GM19025 (cell line): ENCODE data around the gene KCNH4.
"Not testable (repeated sequence)": the region's sequence is repeated elsewhere in the genome, so short reads cannot be mapped to it uniquely, and the experiment has no call there.

Experiments used
- ATAC-seq: cut with Tn5 transposase; IDR thresholded peaks from one replicate; pipeline ENCODE4 v1.9.1; 2021; ENCODE audit warnings: mild to moderate bottlenecking, low read depth, moderate library complexity; ENCODE audit not compliant: unreplicated experiment

KCNH4 gene

DNA sequence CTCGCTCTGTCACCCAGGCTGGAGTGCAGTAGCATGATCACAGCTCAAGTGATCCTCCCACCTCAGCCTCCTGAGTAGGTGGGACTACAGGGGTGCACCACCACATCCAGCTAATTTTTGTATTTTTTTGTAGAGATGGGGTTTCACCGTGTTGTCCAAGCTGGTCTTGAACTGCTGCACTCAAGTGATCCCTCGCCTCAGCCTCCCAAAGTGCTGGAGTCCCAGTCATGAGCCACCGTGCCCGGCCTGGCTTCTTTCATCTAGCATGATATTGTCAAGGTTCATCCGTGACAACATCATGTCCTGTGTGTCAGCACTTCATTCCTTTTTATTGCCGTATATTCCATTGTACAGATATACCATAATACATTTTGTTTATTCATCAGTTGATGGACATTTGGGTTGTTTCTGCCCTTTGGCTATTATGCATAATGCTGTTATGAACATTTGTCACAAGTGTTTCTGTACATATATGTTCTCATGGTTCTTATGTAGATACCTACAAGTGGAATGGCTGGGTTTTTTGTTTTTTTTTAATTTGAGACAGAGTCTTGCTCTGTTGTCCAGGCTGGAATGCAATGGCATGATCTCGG is 16.7 kb upstream of the KCNH4 start:
- ATAC-seq, result no peak

GRCh38 chr17:42193969-42194899 is 13.3 kb upstream of the KCNH4 start, which contains the start of gene GHDC:
Gene GHDC (minus strand): TSS chr17:42194494. CDS start chr17:42193581, 913 bp downstream.
- ATAC-seq, result peak; percentile 94

DNA sequence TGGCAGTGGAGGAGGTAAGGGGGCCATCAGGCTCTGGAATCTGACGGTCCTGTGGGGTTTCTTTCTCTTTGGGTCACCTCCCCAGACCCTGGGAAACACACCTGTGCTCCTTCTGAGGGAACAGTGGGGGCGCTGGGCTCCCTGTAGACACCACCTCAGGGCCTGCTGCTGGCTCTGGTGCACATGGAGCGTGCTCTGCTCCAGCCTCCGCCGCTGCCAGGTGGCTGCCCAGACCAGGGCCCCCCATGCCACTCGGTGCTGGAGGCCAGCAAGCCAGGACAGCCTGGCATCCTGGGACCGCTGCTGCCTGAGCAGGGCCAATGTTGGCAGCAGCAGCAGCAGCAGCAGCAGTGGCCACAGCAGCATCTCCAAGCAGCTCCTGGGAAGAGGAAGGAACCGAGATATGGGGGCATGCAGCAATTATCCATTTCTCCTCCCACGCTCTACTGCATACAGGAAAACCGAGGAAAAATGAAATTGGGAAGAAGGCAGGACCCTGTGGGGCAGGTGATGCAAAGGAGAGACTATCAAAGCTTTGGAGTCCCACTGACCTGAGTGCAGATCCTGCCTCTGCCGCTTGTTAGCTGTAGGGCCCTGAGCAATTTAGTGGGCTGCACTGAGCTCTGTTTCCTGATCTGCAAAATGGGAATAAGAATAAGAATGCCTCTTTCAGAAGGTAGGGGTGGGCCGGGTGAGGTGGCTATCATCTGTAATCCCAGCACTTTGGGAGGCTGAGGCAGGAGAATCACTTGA is 12.4 kb upstream of the KCNH4 start:
- ATAC-seq, result no peak

DNA sequence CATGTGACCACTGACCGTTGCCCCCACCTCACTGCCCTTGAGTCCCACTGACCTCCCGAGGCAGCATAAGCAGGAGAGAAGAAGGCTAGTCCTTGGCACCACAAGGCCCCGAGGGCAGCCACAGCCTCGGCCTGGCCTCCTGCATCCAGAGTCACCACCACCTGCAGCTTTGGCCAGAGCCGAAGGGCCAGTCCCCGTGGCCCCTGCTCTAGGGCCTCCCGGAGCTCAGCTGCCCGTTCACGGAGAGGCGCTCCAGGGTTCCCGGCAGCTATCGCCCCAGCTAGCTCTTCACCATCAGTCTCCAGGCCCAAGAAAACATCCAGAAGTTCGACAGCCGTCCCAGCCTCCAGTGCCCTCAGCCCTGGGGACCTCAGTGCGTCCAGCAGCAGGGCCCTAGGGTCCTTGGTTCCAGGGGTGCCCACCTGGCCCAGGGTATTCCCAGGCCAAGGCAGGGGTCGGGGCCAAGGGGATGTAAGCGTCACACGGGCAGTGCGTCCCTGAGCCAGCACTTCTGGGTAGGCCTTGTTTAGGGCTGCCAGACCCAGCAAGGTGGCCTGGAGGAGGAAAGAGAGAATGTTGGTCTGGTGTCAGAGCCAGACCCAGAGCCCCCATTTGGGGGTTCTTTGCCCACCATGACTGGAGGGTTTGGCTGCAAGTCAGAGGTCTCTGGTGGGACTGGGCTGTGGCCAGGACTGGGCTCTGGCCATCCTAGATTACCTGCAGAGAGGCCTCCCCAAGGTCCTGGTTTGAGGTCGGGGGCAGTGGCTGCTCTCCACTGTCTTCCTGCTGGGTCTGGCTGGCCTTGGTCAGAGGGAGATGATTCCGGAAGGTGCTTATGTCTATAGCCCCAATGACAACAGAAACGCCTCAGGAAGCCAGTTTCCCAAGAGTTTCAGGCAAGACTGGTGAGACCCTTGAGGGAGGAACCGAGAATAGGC is 11.5 kb upstream of the KCNH4 start:
- ATAC-seq, result no peak

DNA sequence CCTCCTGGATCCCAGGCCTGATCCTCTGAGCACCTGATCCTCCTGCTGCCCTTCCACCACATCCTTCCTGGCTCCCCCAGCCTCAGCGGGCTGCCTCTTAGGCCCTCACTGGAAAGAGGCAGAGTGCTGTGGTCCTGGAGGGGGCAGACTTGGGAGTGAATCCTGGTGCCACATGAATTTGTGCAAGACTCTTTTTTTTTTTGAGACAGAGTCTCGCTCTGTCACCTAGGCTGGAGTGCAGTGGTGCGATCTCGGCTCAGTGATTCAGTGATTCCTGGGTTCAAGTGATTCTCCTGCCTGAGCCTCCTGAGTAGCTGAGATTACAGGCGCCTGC is 10.3 kb upstream of the KCNH4 start:
- ATAC-seq, result no peak

DNA sequence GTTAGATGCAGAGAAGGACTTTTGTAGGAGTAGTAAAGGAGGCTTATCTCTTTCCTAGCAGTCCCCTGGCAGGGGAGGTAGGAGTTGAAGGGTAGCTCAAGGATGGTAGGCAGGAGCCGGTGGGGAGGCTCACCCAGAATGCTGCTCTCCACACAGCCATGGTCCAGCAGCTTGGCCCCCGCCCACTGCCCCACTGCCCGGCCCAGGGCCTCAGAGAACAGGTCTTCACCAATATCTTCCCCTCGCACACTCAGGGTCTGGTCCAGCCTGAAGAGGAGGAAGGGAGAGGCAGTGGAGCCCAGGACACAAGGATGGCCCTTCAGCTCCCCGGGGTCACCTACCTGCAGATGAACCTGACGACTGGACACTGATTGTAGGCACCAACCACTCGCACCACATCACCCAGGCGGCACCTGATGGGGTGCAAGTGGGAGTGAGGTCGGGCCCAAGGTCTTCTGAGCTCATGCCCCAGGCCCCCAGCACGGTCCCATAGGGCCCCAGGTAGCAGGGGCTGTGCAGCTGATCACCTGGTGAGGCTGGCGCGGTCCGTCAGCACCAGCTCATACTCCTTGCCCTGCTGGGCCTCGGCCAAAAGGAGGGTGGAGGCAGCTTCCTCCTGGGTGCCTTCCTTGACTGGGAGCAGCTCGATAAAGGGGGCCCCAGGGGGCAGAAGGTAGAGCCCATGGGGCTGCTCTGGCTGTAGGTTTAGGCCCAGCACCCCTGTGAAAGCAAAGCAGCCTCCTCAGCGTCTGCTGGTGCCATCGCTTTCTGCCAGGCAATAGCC is 9.7 kb upstream of the KCNH4 start:
- ATAC-seq, result no peak

DNA sequence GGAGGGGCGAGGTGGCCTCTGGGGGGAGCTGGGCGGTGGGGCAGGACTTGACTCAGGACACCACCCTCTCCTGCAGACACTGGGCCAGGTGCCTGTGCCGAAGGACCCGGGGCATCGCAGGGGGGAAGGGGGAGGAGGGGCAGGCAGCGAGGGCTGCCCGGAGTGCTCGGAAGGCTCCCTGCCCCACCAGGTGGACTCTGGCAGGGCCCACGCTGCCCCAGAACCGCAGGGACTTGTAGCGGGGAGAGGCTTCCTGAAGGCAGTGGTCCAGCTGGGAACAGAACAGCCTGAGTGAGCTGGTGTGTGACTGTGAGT is 8.7 kb upstream of the KCNH4 start:
- ATAC-seq, result no peak

GRCh38 chr17:42188749-42189650 is 8.1 kb upstream of the KCNH4 start:
- ATAC-seq, result no peak

GRCh38 chr17:42187833-42188232 is 6.9 kb upstream of the KCNH4 start:
- no peak for ATAC-seq

DNA sequence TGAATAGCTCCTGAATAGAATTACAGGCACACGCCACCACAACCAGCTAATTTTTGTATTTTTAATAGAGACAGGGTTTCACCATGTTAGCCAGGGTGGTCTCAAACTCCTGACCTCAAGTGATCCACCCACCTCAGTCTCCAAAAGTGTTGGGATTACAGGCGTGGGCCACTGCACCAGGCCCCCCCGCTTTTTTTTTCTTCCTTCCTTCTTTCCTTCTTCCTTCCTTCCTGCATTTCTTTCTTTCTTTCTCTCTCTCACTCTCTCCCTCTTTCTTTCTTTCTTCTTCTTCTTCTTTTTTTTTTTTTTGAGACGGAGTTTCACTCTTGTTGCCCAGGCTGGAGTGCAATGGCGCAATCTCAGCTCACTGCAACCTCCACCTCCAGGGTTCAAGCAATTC is 5.2 kb upstream of the KCNH4 start:
- ATAC-seq, result not testable (repeated sequence)

DNA sequence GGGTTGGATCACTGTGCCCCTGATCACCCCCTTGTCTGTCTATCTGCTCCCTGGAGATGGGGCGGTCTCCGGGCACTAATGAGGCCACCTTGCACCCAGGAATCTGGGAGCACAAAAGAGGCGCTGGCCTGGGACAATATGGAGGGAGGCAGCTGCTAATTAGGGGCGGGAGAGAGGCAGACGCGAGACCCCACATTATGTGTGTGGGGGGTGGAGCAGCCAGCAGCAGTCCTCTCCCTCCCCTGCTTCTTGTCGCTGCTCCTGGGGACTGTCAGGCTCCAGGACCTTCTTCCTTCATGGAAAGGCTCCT is 4.6 kb upstream of the KCNH4 start:
- ATAC-seq, result no peak

DNA sequence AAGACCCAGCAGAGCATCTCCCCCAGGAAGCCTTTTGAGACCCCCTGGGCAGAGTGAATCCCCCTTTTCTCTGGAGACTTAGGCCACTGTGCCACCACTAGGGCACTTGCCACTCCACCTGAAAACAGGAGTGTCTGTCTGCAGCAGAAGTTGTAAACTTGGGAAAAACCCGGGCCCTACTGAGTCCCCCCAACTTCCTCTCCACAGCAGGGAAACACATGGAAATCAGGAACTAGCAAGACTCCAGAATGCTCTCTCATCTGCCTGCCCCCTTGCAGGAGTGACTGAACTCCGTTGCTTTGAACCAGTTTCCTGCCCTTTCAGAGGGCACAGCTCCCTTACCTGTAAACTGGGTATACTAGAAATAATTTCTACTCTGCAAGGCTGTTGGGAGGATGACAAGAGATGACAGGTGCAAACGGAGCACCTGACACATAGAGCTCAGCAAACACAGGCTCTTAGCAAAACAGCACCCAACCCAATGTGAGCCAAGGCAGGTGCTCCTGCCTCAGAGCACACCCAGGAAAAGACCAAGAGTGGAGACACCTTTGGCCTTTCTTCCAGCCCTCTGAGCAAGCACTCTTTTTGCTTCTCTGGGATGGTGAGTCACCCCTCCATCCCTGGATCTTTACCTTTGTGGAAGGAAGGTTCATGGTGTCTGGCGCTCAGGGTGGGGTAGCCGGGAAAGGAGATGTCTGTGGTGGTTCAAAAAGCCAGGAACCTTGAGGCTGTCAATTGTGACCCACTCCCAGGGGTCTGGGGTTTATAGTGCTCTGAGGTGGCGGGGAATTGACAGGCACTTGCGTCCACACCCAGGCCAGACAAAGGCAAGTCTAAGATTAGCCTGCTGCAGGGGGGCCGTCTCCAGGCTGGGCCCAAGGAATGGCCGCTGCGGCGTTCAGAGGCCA is 4.0 kb upstream of the KCNH4 start, which contains the start of gene HCRT:
TSS of gene HCRT (minus strand) at position 740 of the 908 bp plus-strand sequence. CDS start at position 653, 87 bp downstream.
- ATAC-seq, result no peak

- peak; percentile 45 for ATAC-seq
Observed at GRCh38 chr17:42183741-42184711, 3.1 kb upstream of the KCNH4 start.

GRCh38 chr17:42182927-42183734 is 2.2 kb upstream of the KCNH4 start:
- no peak for ATAC-seq

DNA sequence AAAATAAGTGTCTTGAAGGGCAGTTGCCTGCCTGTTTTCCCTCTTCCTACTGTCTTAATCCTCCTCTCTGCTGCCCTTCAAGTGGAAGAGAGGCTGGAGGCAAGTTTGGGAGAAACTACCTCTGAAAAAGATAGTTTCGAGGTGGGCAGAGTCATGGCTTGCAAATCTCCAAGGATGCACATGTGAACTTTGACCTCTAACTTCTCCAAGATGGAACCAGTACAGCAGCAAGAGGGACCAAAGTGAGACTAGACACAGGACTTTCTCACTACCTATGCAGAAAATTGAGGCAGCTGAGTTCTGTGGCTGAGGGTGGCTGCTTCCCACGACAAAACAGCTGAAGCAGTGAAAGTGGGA is 887 bp upstream of the KCNH4 start:
- no peak for ATAC-seq

- ATAC-seq, result no peak
Observed at GRCh38 chr17:42180411-42180921, 476 bp downstream of the KCNH4 start.
